A172 (cell line): ENCODE results near the gene KDM6A. TPM values are rescaled to one million over a fixed set of nuclear protein-coding genes. Genes with fewer than 3 reads are reported as not detected.
"Not testable (repeated sequence)": the region's sequence is repeated elsewhere in the genome, so short reads cannot be mapped to it uniquely, and the experiment has no call there.

Source experiments
- DNase-seq: peaks from one replicate; pipeline ENCODE4 v3.0.0-alpha.2; 2015; ENCODE audit warnings: low spot score
- total RNA-seq: library from RNA; depleted of rRNA; stranded (reverse); fragments of >200 nt; shearing (Covaris generic); gene quantifications from 2 replicates; pipeline ENCODE4 v1.2.3, GENCODE V29; 2014

Gene KDM6A
- total RNA-seq, 1 experiment from 2014 or later, result 10.4 TPM

GRCh38 chrX:44922980-44923379 lies 50.0 kb downstream of the KDM6A start:
- DNase-seq, result no peak

- no peak for DNase-seq
These were observed 54.4 kb downstream of the KDM6A start for GRCh38 chrX:44927398-44927797.

- DNase-seq, result no peak
These were observed 58.5 kb downstream of the KDM6A start for GRCh38 chrX:44931441-44931973.

GRCh38 chrX:44935172-44935571 lies 62.2 kb downstream of the KDM6A start:
- no peak for DNase-seq

GRCh38 chrX:44935640-44936039 lies 62.7 kb downstream of the KDM6A start:
- no peak for DNase-seq

GRCh38 chrX:44937606-44938005 lies 64.6 kb downstream of the KDM6A start:
- no peak for DNase-seq

GRCh38 chrX:44938111-44938510 lies 65.1 kb downstream of the KDM6A start:
- no peak for DNase-seq

GRCh38 chrX:44940541-44940940 lies 67.6 kb downstream of the KDM6A start:
- DNase-seq, result not testable (repeated sequence)

GRCh38 chrX:44943007-44943406 lies 70.0 kb downstream of the KDM6A start:
- no peak for DNase-seq

GRCh38 chrX:44944894-44945293 lies 71.9 kb downstream of the KDM6A start:
- DNase-seq, result no peak

GRCh38 chrX:44945736-44946135 lies 72.7 kb downstream of the KDM6A start:
- no peak for DNase-seq

GRCh38 chrX:44946771-44947170 lies 73.8 kb downstream of the KDM6A start:
- DNase-seq, result no peak

GRCh38 chrX:44947995-44948394 lies 75.0 kb downstream of the KDM6A start:
- DNase-seq, result no peak

GRCh38 chrX:44948406-44948805 lies 75.4 kb downstream of the KDM6A start:
- no peak for DNase-seq

GRCh38 chrX:44949125-44949524 lies 76.1 kb downstream of the KDM6A start:
- DNase-seq, result no peak

- peak; percentile 16 for DNase-seq
These were observed 77.7 kb downstream of the KDM6A start for GRCh38 chrX:44950471-44951366.

GRCh38 chrX:44951572-44952067 lies 78.6 kb downstream of the KDM6A start:
- DNase-seq, result no peak

GRCh38 chrX:44952329-44953027 lies 79.5 kb downstream of the KDM6A start:
- DNase-seq, result no peak

- peak; percentile 4 for DNase-seq
These were observed 80.9 kb downstream of the KDM6A start for GRCh38 chrX:44953734-44954502.

- DNase-seq, result no peak
These were observed 81.6 kb downstream of the KDM6A start for GRCh38 chrX:44954562-44954961.

- DNase-seq, result no peak
These were observed 84.9 kb downstream of the KDM6A start for GRCh38 chrX:44957848-44958247.

- DNase-seq, result no peak
These were observed 85.5 kb downstream of the KDM6A start for GRCh38 chrX:44958480-44958879.
